ENCODE results near the gene CFAP58.

- no peak for TF ChIP-seq POLR2A (IDR thresholded peaks at IDR 0.05)
- no peak for TF ChIP-seq CTCF (IDR thresholded peaks at IDR 0.05)
Measured at GRCh38 chr10:104317269-104317710, 36.3 kb upstream of the CFAP58 start.
